SK-N-MC (cell line): ENCODE data around the gene SMAD9.

Experiments
- EZH2 ChIP-seq: fragments of 200-600 bp; sonication (generic); IDR thresholded peaks from one replicate; pipeline ENCODE4 v1.6.1; 2017; ENCODE audit warnings: antibody characterized with exemption
- FOXP2 ChIP-seq: optimal IDR thresholded peaks from 2 replicates; pipeline ENCODE3; 2011; ENCODE audit warnings: mild to moderate bottlenecking, moderate library complexity; ENCODE audit not compliant: insufficient read depth; ENCODE audit errors: extremely low read length, control extremely low read depth
- POLR2AphosphoS5 ChIP-seq: IDR thresholded peaks from 2 replicates; pipeline ENCODE4 v1.6.1; 2012; ENCODE audit warnings: mild to moderate bottlenecking, low read depth, low read length, borderline replicate concordance

DNA sequence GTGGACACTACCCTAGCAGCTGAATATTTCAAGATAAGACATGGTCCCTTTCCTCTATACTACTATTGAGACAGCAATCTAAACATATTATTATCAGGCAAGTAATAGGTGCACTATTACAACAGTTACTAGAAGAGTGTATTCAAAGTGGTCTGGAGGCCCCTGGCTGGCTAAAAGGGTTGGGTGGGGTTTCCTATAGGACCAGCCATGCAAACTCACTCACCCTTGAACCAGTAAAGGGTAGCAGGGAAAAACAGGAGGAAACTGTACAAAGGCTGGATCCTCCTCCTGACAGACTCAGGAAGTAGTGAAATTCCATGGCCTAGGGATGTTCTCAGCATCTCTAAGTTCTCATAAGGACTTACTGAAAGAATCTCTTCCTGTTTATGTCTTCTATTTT lies 7.7 kb downstream of the SMAD9 start:
- TF ChIP-seq POLR2AphosphoS5 (no peak), EZH2 (no peak), FOXP2 (no peak)
